Keratinocyte (primary cell): ENCODE measurements around the gene TRAF3IP1.

Source experiments
- CTCF ChIP-seq, 3 experiments: IDR thresholded peaks in 1 of 3; conservative IDR thresholded peaks in 1 of 3; optimal IDR thresholded peaks in 1 of 3; 2 replicates in 2 of 3; 3 replicates in 1 of 3; pipeline versions ENCODE3 to v1.5.1; 2011; ENCODE audit warnings: low read length in 3 of 3, mild to moderate bottlenecking in 3 of 3, moderate library complexity in 2 of 3, control low read depth in 1 of 3, inconsistent platforms in 1 of 3; ENCODE audit not compliant: insufficient read depth in 2 of 3; ENCODE audit errors: extremely low read depth in 1 of 3
- EZH2 ChIP-seq: IDR thresholded peaks from one replicate; pipeline ENCODE4 v1.6.1; 2012; ENCODE audit warnings: inconsistent platforms, mild to moderate bottlenecking, low read length, moderate library complexity

GRCh38 chr2:238294393-238295143, 25.8 kb upstream of the TRAF3IP1 start:
- TF ChIP-seq CTCF (optimal IDR thresholded peaks at IDR 0.05 in 1 of 3, IDR thresholded peaks at IDR 0.05 in 1 of 3, conservative IDR thresholded peaks at IDR 0.05 in 1 of 3; ENCODE audit: extremely low read depth in 1 of 3, insufficient read depth in 2 of 3, low read length in 3 of 3) (no peak), EZH2 (no peak)
